K562 (cell line): ENCODE measurements around the gene NEB. TPM values are rescaled to one million over a fixed set of nuclear protein-coding genes. Genes with fewer than 3 reads are reported as not detected.

Source experiments
- AFF1 ChIP-seq, 2 experiments: fragments of 450-650 bp; IDR thresholded peaks; 2 replicates each; pipeline ENCODE4 v1.6.1; 2018; ENCODE audit warnings: mild to moderate bottlenecking in 2 of 2, low read depth in 1 of 2; ENCODE audit not compliant: partially characterized antibody in 2 of 2
- ARID2 ChIP-seq: fragments of 450-650 bp; IDR thresholded peaks from 2 replicates; pipeline ENCODE4 v1.6.1; 2017; ENCODE audit warnings: antibody characterized with exemption, mild to moderate bottlenecking
- BACH1 ChIP-seq: fragments of 200-800 bp; sonication (Bioruptor generic); IDR thresholded peaks from 2 replicates; pipeline ENCODE4 v1.6.1; 2016; ENCODE audit warnings: missing genetic modification characterization, missing compliant biosample characterization
- CUX1 ChIP-seq: fragments of 200-800 bp; sonication (Bioruptor generic); IDR thresholded peaks from 2 replicates; pipeline ENCODE4 v1.6.1; 2016; ENCODE audit warnings: missing genetic modification characterization, missing compliant biosample characterization
- RFX5 ChIP-seq: IDR thresholded peaks from 2 replicates; pipeline ENCODE4 v1.6.1; 2011; ENCODE audit warnings: low read depth, mild to moderate bottlenecking, improper control_type of control experiment, low read length
- SMARCC2 ChIP-seq: fragments of 450-650 bp; IDR thresholded peaks from 2 replicates; pipeline ENCODE4 v1.6.1; 2017; ENCODE audit warnings: antibody characterized with exemption, moderate library complexity, mild to moderate bottlenecking, low read depth
- STAT5B ChIP-seq: fragments of 250-450 bp; sonication (Bioruptor Pico); IDR thresholded peaks from 2 replicates; pipeline ENCODE4 v1.8.0; 2021; ENCODE audit warnings: mild to moderate bottlenecking, inconsistent platforms
- TFAM ChIP-seq: fragments of 250-450 bp; sonication (Bioruptor Pico); conservative IDR thresholded peaks from 2 replicates; pipeline ENCODE4 v1.5.0; 2021; ENCODE audit warnings: mild to moderate bottlenecking, moderate library complexity
- TRIM24 ChIP-seq, 2 experiments: fragments of 450-650 bp; IDR thresholded peaks; 2 replicates each; pipeline ENCODE4 v1.6.1; 2016
- TSHZ1 ChIP-seq: fragments of 250-450 bp; sonication (Bioruptor Pico); IDR thresholded peaks from 2 replicates; pipeline ENCODE4 v1.4.0; 2020; ENCODE audit warnings: mild to moderate bottlenecking, moderate library complexity
- ZNF436 ChIP-seq: fragments of 250-450, 450-650 bp; sonication (Bioruptor Pico); formaldehyde crosslinking; IDR thresholded peaks from 2 replicates; pipeline ENCODE4 v1.7.0; 2020; ENCODE audit warnings: mild to moderate bottlenecking
- ZNF561 ChIP-seq: fragments of 450-650 bp; formaldehyde crosslinking; conservative IDR thresholded peaks from 2 replicates; pipeline ENCODE4 v1.4.0; 2020; ENCODE audit warnings: mild to moderate bottlenecking, moderate library complexity
- ZNF639 ChIP-seq, 2 experiments: fragments of 200-800 bp in 1 of 2; sonication (Bioruptor generic) in 1 of 2; sonication (generic) in 1 of 2; formaldehyde crosslinking in 1 of 2; IDR thresholded peaks in 1 of 2; conservative IDR thresholded peaks in 1 of 2; 2 replicates each; pipeline versions ENCODE4 v1.5.0 to v1.6.1; 2016 to 2020; ENCODE audit warnings: missing compliant biosample characterization in 1 of 2, missing genetic modification characterization in 1 of 2, missing genetic modification reagents in 1 of 2
- ZSCAN32 ChIP-seq: fragments of 450-650 bp; formaldehyde crosslinking; IDR thresholded peaks from 2 replicates; pipeline ENCODE4 v1.4.0; 2020; ENCODE audit warnings: mild to moderate bottlenecking, moderate library complexity
- polyA plus RNA-seq, 8 experiments: library from polyadenylated mRNA; depleted of rRNA in 4 of 8; stranded (reverse) in 5 of 8; unstranded in 3 of 8; fragments of >200 nt; fragmentation: Nextera tagmentation in 2 of 8; fragmentation: Illumina TruSeq in 1 of 8; extraction: Ambion mirVana in 2 of 8; extraction: Trizol in 1 of 8; gene quantifications; 2 replicates each; pipeline versions ENCODE4 v1.2.1 to v1.2.3, GENCODE V29; 2011 to 2014; ENCODE audit warnings: inconsistent platforms in 1 of 8, missing spikeins in 1 of 8
- total RNA-seq, 7 experiments: library from RNA; depleted of rRNA in 6 of 7; stranded (reverse); fragments of >200 nt in 6 of 7; fragmentation: Illumina TruSeq in 2 of 7; extraction: Trizol in 2 of 7; gene quantifications; 2 replicates each; pipeline versions ENCODE4 v1.2.1 to v1.2.3, GENCODE V29; 2011 to 2021; ENCODE audit warnings: low replicate concordance in 1 of 7

Gene NEB
- total and polyA plus RNA-seq, 9 of the 15 experiments (the other 6 are each of a cell fraction or from before 2014, with no cell fraction given), result 1.7 to 3.8 (median 2.9) TPM

- no peak for TF ChIP-seq AFF1 (IDR thresholded peaks at IDR 0.05; ENCODE audit: low read depth in 1 of 2, partially characterized antibody in 2 of 2)
- TF ChIP-seq RFX5, result no peak
- no peak for TF ChIP-seq TFAM (CRISPR knock-in tag)
- no peak for TF ChIP-seq CUX1 (CRISPR knock-in tag)
- no peak for TF ChIP-seq ARID2
- no peak for TF ChIP-seq ZNF436 (CRISPR knock-in tag)
- no peak for TF ChIP-seq SMARCC2
- no peak for TF ChIP-seq ZNF639 (CRISPR knock-in tag; conservative IDR thresholded peaks at IDR 0.05 in 1 of 2, IDR thresholded peaks at IDR 0.05 in 1 of 2)
- TF ChIP-seq ZNF561 (CRISPR knock-in tag), result no peak
- TF ChIP-seq ZSCAN32, result no peak
- TF ChIP-seq TSHZ1 (CRISPR knock-in tag), result no peak
- no peak for TF ChIP-seq TRIM24 (IDR thresholded peaks at IDR 0.05)
- TF ChIP-seq BACH1 (tag), result no peak
- no peak for TF ChIP-seq STAT5B (CRISPR knock-in tag)
These were observed 22.5 kb upstream of the NEB start (continued) for GRCh38 chr2:151756820-151757219.
